GM12878 (cell line): ENCODE data around the gene PLXDC1. TPM values are rescaled to one million over a fixed set of nuclear protein-coding genes. Genes with fewer than 3 reads are reported as not detected.
A peak's percentile ranks its signal among the peaks of the same experiment; 100 is the strongest.

Source experiments
- ATAC-seq: fragments of 200-7000 bp; cut with Tn5 transposase; 3 replicates; pipeline ENCODE4 v1.9.1; 2020; ENCODE audit warnings: mild to moderate bottlenecking, moderate library complexity
- BruUV-seq: library from RNA; stranded (reverse); fragments of 400-500 nt; replicated peaks from 2 replicates; lab custom pipeline; 2021; lab: Mats Ljungman, UMichigan
- CTCF ChIA-PET: fragments of 300-600 bp; sonication (Branson Sonifier 250); formaldehyde crosslinking; extraction: SDS; loops from one replicate; lab custom pipeline; 2021; ENCODE audit warnings: inconsistent platforms; lab: Yijun Ruan, JAX
- POLR2A ChIA-PET: fragments of 350-600 bp; formaldehyde crosslinking; extraction: SDS; loops from one replicate; lab custom pipeline; 2021; ENCODE audit warnings: inconsistent platforms; lab: Charles Lee
- RAD21 ChIA-PET: fragments of 300-600 bp; sonication (Branson Sonifier 250); formaldehyde crosslinking; loops from one replicate; lab custom pipeline; 2023; ENCODE audit warnings: antibody characterized with exemption; ENCODE audit not compliant: unreplicated experiment; lab: Charles Lee
- SMC1A ChIA-PET: fragments of 300-600 bp; sonication (Branson Sonifier 250); formaldehyde crosslinking; loops from one replicate; lab custom pipeline; 2023; ENCODE audit not compliant: unreplicated experiment, uncharacterized antibody; lab: Charles Lee
- DNase-seq: peaks from one replicate; pipeline ENCODE4 v3.0.0-alpha.2; 2011; ENCODE audit warnings: low read depth, low spot score
- FAIRE-seq: peaks from 3 replicates; lab custom pipeline; 2011; peaks lifted over from hg19 to GRCh38; lab: Jason Lieb, UNC
- H2AFZ ChIP-seq: 2 replicates; pipeline ENCODE4 v1.6.0; 2011; ENCODE audit warnings: low read depth, low read length, control low read depth; ENCODE audit not compliant: control insufficient read depth
- H3K27ac ChIP-seq: 2 replicates; pipeline ENCODE4 v1.5.1; 2011; ENCODE audit warnings: control low read depth; ENCODE audit not compliant: control insufficient read depth, insufficient read depth
- H3K27me3 ChIP-seq, 2 experiments: replicated peaks in 1 of 2; 2 replicates each; pipeline versions ENCODE4 v1.6.0 to v1.6.1; 2011; ENCODE audit warnings: low read length in 1 of 2; ENCODE audit not compliant: control insufficient read depth in 2 of 2, insufficient read depth in 2 of 2
- H3K36me3 ChIP-seq, 2 experiments: 2 replicates each; pipeline ENCODE4 v1.5.1; 2011; ENCODE audit warnings: low read length in 1 of 2; ENCODE audit not compliant: control insufficient read depth in 2 of 2, insufficient read depth in 2 of 2
- H3K4me1 ChIP-seq: 2 replicates; pipeline ENCODE4 v1.6.1; 2011; ENCODE audit warnings: mild to moderate bottlenecking, low read length, moderate library complexity, mixed read lengths; ENCODE audit not compliant: control insufficient read depth, insufficient read depth
- H3K4me2 ChIP-seq: 2 replicates; pipeline ENCODE4 v1.6.0; 2011; ENCODE audit warnings: control low read depth; ENCODE audit not compliant: control insufficient read depth, insufficient read depth
- H3K4me3 ChIP-seq: fragments of 200-600 bp; sonication (generic); 2 replicates; pipeline ENCODE4 v1.5.1; 2016
- H3K79me2 ChIP-seq: 2 replicates; pipeline ENCODE4 v1.6.0; 2011; ENCODE audit warnings: low read length; ENCODE audit not compliant: control insufficient read depth, insufficient read depth
- H3K9ac ChIP-seq: 2 replicates; pipeline ENCODE4 v1.8.0; 2011; ENCODE audit warnings: low read length, control low read depth, mixed read lengths; ENCODE audit not compliant: control insufficient read depth, insufficient read depth
- H3K9me3 ChIP-seq: replicated peaks from 3 replicates; pipeline ENCODE4 v1.5.1; 2011; ENCODE audit warnings: mild to moderate bottlenecking, low read length; ENCODE audit not compliant: control insufficient read depth, insufficient read depth
- H4K20me1 ChIP-seq: 2 replicates; pipeline ENCODE4 v1.6.0; 2011; ENCODE audit not compliant: control insufficient read depth, insufficient read depth
- LARP7 ChIP-seq: fragments of 450-650 bp; IDR thresholded peaks from 2 replicates; pipeline ENCODE4 v1.6.1; 2017; ENCODE audit warnings: mild to moderate bottlenecking
- POLR2AphosphoS5 ChIP-seq: IDR thresholded peaks from 2 replicates; pipeline ENCODE4 v1.6.1; 2011; ENCODE audit warnings: mild to moderate bottlenecking, low read length, inconsistent platforms
- RB1 ChIP-seq: fragments of 450-650 bp; formaldehyde crosslinking; IDR thresholded peaks from 2 replicates; pipeline ENCODE4 v1.6.1; 2017; ENCODE audit warnings: mild to moderate bottlenecking, borderline replicate concordance
- YY1 ChIP-seq: IDR thresholded peaks from 2 replicates; pipeline ENCODE4 v1.6.1; 2011; ENCODE audit warnings: low read depth, mild to moderate bottlenecking, low read length
- WGBS: methylation state at CpG from one replicate; pipeline ENCODE4 v1.1.6; 2016; ENCODE audit warnings: low lambda C conversion rate; ENCODE audit not compliant: insufficient replicate concordance, insufficient coverage; ENCODE audit errors: missing lambda C conversion rate; 5-methylcytosine and 5-hydroxymethylcytosine counted together
- in situ Hi-C: fragments of 300-500 bp; cut with MboI; formaldehyde crosslinking; loops from 9 replicates; pipeline ENCODE4 v1.14.3; 2018; ENCODE audit warnings: mixed read lengths
- intact Hi-C: fragments of 100-400 bp; cut with micrococcal nuclease; formaldehyde crosslinking; loops from one replicate; pipeline ENCODE4 v1.14.2; 2022; ENCODE audit not compliant: unreplicated experiment
- polyA plus RNA-seq, 11 experiments: library from polyadenylated mRNA; depleted of rRNA in 4 of 11; unstranded in 6 of 11; stranded (reverse) in 5 of 11; fragments of >200 nt; fragmentation: Nextera tagmentation in 4 of 11; fragmentation: Illumina TruSeq in 1 of 11; extraction: Ambion mirVana in 4 of 11; extraction: Trizol in 1 of 11; gene quantifications; 1 replicate in 1 of 11; 2 replicates in 10 of 11; pipeline versions ENCODE4 v1.2.1 to v1.2.3, GENCODE V29; 2011 to 2016; ENCODE audit warnings: inconsistent platforms in 2 of 11, missing spikeins in 2 of 11, low read depth in 1 of 11
- total RNA-seq, 4 experiments: library from RNA; depleted of rRNA in 3 of 4; stranded (reverse); fragments of >200 nt in 3 of 4; fragmentation: Illumina TruSeq in 1 of 4; extraction: Trizol in 1 of 4; gene quantifications; 2 replicates each; pipeline versions ENCODE4 v1.2.1 to v1.2.3, GENCODE V29; 2013 to 2021

Gene PLXDC1
- total and polyA plus RNA-seq, 10 of the 15 experiments (the other 5 are each of a cell fraction or from before 2014, with no cell fraction given), result 0.03 to 0.30 (median 0.22) TPM; not detected in 7

GRCh38 chr17:39200957-39201510 lies 49.6 kb upstream of the PLXDC1 start:
- ATAC-seq (no peak), DNase-seq (no peak), FAIRE-seq (no peak)
- ChIA-PET CTCF (interaction anchor here (0.7 to 10.9 kb wide), 3 partner anchors 26 to 39 kb away, joined by 3 to 658 read pairs (median 7); no protein-coding TSS in a partner anchor), POLR2A (interaction anchor here (0.7 kb wide), 1 partner anchor 39 kb away, joined by 4 read pairs; no protein-coding TSS in a partner anchor), SMC1A (no interaction called here), RAD21 (interaction anchor here (1.2 kb wide), 1 partner anchor 31 kb away, joined by 4 read pairs; no protein-coding TSS in a partner anchor)
- H3K36me3 ChIP-seq, result peaks cover 15 to 28% of the 10 kb centered on the region in 2 experiments
- no peak overlapping the region for H2AFZ ChIP-seq
- peak overlapping the region; percentile 97 for H3K9ac ChIP-seq
- in situ Hi-C loops, result no loop called here
- peak overlapping the region; percentile 100 for H3K27ac ChIP-seq
- no peaks in the 10 kb centered on the region for H3K27me3 ChIP-seq
- whole genome bisulfite sequencing, result 1% methylated on average over 11 of the region's 11 CpGs
- peaks cover 5% of the 10 kb centered on the region; the same call in 1 of the 2 replicates for H4K20me1 ChIP-seq
- H3K79me2 ChIP-seq, result peaks cover 38% of the 10 kb centered on the region
- H3K9me3 ChIP-seq, result no peaks in the 10 kb centered on the region
- peak overlapping the region; percentile 95 for H3K4me3 ChIP-seq
- TF ChIP-seq RB1 (no peak), POLR2AphosphoS5 (peak; percentile 43; the same call in 1 of the 2 replicates), LARP7 (0 out of 2 replicates have a peak, but pooled peaks have one; percentile 7), YY1 (no peak)
- intact Hi-C loops, result no loop called here
- H3K4me1 ChIP-seq, result peaks cover 21% of the 10 kb centered on the region
- H3K4me2 ChIP-seq, result peak overlapping the region; percentile 64
- no TSS peak for BruUV-seq
